Measurements from ENCODE around the gene JARID2. TPM values are rescaled to one million over a fixed set of nuclear protein-coding genes. Genes with fewer than 3 reads are reported as not detected.

The JARID2 gene
- polyA plus RNA-seq, 1 donor (not counting 4 experiments of a cell fraction or from before 2014, with no cell fraction given): 11.0 TPM

DNA sequence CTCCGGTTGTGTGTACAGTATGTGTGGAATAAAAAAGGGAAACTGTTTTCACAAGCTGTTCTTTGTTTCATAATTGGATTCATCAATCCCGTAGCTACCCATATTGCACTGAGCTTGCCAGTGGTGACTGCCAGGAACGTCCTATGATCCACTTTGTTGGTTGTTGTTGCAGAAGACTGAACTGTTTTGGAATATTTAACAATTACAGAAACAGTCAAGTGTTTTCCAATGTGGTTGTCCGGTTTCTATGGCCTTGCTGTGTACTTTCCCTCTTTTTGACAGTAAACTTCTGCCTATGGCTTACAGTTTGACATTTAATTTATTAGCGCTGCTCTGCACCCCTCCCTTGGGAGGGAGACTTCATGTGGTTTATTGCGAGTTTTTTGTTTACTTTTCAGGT, 275.7 kb downstream of the JARID2 start:
- dilution Hi-C loops (cut with MboI; ENCODE audit: extremely low pct_ligation_motif_present, low sequenced_read_pairs): no loop called here

DNA sequence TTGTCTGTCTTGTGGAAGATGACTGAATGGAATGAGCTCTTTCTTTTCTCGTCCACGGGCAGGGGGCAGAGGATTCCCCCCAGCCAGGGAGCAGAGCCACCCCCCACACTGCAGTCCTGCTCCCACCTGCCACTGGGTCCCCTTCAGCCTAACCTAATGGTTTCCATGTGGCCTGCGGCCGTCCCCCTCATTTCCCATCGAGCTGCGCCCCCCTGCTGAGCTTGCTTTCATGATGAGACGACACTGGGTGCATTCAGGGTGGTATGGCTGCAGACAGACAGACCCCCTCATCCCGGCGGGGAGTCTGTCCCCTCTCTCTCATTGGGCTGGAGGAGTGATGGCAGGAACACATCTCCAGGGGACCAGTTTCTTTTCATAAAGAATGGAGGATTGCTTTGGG, 276.2 kb downstream of the JARID2 start:
- Histone ChIP-seq H3K4me1 (ENCODE audit: control insufficient read depth, extremely low read depth, insufficient read depth, low read length) (no peaks in the 10 kb centered on the region), H3K9ac (ENCODE audit: control insufficient read depth, extremely low read depth, insufficient read depth, low read length) (no peak overlapping the region), H4K20me1 (ENCODE audit: control insufficient read depth, extremely low read depth, insufficient read depth, low read length) (no peaks in the 10 kb centered on the region), H3K27me3 (ENCODE audit: control insufficient read depth, extremely low read depth, insufficient read depth, low read length) (no peaks in the 10 kb centered on the region), H3K79me2 (ENCODE audit: control insufficient read depth, insufficient read depth, low read length) (no peaks in the 10 kb centered on the region), H2AFZ (ENCODE audit: control insufficient read depth, low read length) (no peak overlapping the region), H3K9me1 (ENCODE audit: control insufficient read depth, extremely low read depth, insufficient read depth, low read length) (no peaks in the 10 kb centered on the region), H3K36me3 (ENCODE audit: control insufficient read depth in 2 of 2, extremely low read depth in 1 of 2, insufficient read depth in 2 of 2, low read length in 2 of 2) (peaks cover 35 to 36% of the 10 kb centered on the region in 2 experiments), H3K4me3 (ENCODE audit: control insufficient read depth in 2 of 3, extremely low read depth in 1 of 3, insufficient read depth in 2 of 3, low read depth in 1 of 3, low read length in 3 of 3) (no peak overlapping the region), H3K27ac (ENCODE audit: control insufficient read depth, insufficient read depth, low read length) (no peak overlapping the region), H3K4me2 (ENCODE audit: control insufficient read depth, extremely low read depth, insufficient read depth, low read depth, low read length) (no peak overlapping the region), H3K9me3 (ENCODE audit: control insufficient read depth, low read depth, low read length) (no peaks in the 10 kb centered on the region)
- dilution Hi-C loops (cut with MboI; ENCODE audit: extremely low pct_ligation_motif_present, low sequenced_read_pairs): no loop called here
- TF ChIP-seq, protein P1, sequence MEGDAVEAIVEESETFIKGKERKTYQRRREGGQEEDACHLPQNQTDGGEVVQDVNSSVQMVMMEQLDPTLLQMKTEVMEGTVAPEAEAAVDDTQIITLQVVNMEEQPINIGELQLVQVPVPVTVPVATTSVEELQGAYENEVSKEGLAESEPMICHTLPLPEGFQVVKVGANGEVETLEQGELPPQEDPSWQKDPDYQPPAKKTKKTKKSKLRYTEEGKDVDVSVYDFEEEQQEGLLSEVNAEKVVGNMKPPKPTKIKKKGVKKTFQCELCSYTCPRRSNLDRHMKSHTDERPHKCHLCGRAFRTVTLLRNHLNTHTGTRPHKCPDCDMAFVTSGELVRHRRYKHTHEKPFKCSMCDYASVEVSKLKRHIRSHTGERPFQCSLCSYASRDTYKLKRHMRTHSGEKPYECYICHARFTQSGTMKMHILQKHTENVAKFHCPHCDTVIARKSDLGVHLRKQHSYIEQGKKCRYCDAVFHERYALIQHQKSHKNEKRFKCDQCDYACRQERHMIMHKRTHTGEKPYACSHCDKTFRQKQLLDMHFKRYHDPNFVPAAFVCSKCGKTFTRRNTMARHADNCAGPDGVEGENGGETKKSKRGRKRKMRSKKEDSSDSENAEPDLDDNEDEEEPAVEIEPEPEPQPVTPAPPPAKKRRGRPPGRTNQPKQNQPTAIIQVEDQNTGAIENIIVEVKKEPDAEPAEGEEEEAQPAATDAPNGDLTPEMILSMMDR (optimal IDR thresholded peaks at IDR 0.05 in 1 of 3, IDR thresholded peaks at IDR 0.05 in 1 of 3, conservative IDR thresholded peaks at IDR 0.05 in 1 of 3; ENCODE audit: extremely low read depth in 1 of 3, insufficient read depth in 2 of 3, low read length in 3 of 3): no peak
- no peak for TF ChIP-seq EZH2 (IDR thresholded peaks at IDR 0.05; ENCODE audit: low read length)
- DNase-seq (ENCODE audit: low read depth, low spot score): no peak
- FAIRE-seq: no peak

More for the DNA sequence above, 275.7 kb downstream of the JARID2 start:
- no peak for TF ChIP-seq EZH2 (IDR thresholded peaks at IDR 0.05; ENCODE audit: low read length)
- TF ChIP-seq, protein P1 (optimal IDR thresholded peaks at IDR 0.05 in 1 of 3, IDR thresholded peaks at IDR 0.05 in 1 of 3, conservative IDR thresholded peaks at IDR 0.05 in 1 of 3; ENCODE audit: extremely low read depth in 1 of 3, insufficient read depth in 2 of 3, low read length in 3 of 3): no peak
- no peaks in the 10 kb centered on the region for H3K79me2 ChIP-seq (ENCODE audit: control insufficient read depth, insufficient read depth, low read length)
- no peak overlapping the region for H3K27ac ChIP-seq (ENCODE audit: control insufficient read depth, insufficient read depth, low read length)
- no peak for DNase-seq (ENCODE audit: low read depth, low spot score)
- H3K9me3 ChIP-seq (ENCODE audit: control insufficient read depth, low read depth, low read length): no peaks in the 10 kb centered on the region
- no peak overlapping the region for H3K4me2 ChIP-seq (ENCODE audit: control insufficient read depth, extremely low read depth, insufficient read depth, low read depth, low read length)
- H3K36me3 ChIP-seq (ENCODE audit: control insufficient read depth in 2 of 2, extremely low read depth in 1 of 2, insufficient read depth in 2 of 2, low read length in 2 of 2): peaks cover 37 to 40% of the 10 kb centered on the region in 2 experiments
- H4K20me1 ChIP-seq (ENCODE audit: control insufficient read depth, extremely low read depth, insufficient read depth, low read length): no peaks in the 10 kb centered on the region
- H2AFZ ChIP-seq (ENCODE audit: control insufficient read depth, low read length): no peak overlapping the region
- no peaks in the 10 kb centered on the region for H3K4me1 ChIP-seq (ENCODE audit: control insufficient read depth, extremely low read depth, insufficient read depth, low read length)
- H3K4me3 ChIP-seq (ENCODE audit: control insufficient read depth in 2 of 3, extremely low read depth in 1 of 3, insufficient read depth in 2 of 3, low read depth in 1 of 3, low read length in 3 of 3): no peak overlapping the region
- no peaks in the 10 kb centered on the region for H3K9me1 ChIP-seq (ENCODE audit: control insufficient read depth, extremely low read depth, insufficient read depth, low read length)
- H3K9ac ChIP-seq (ENCODE audit: control insufficient read depth, extremely low read depth, insufficient read depth, low read length): no peak overlapping the region
- FAIRE-seq: no peak
- no peaks in the 10 kb centered on the region for H3K27me3 ChIP-seq (ENCODE audit: control insufficient read depth, extremely low read depth, insufficient read depth, low read length)

Measured in keratinocyte (primary cell).